GM12873 (cell line): ENCODE measurements around the gene ATP2C2.

Experiments
- CTCF ChIP-seq: IDR thresholded peaks from 2 replicates; pipeline ENCODE4 v1.5.1; 2012; ENCODE audit warnings: low read depth, mild to moderate bottlenecking, moderate library complexity, low read length, control low read depth; ENCODE audit not compliant: insufficient read depth; ENCODE audit errors: missing control alignments

Gene ATP2C2

DNA sequence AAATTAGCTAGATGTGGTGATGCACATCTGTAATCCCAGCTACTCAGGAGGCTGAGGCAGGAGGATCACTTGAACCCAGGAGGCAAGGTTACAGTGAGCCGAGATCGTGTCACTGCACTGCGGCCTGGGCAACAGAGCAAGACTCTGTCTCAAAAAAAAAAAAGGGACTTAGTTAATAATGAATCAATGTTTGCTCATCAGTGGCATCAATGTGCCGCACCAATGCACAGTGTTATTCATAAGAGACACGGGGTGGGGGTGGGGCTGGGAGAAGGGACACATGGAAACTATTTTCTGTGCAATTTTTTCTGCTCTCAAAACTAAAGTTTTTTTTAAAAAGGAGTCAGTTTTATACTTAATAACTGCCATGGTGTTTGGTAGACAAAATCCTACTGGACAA lies 6.8 kb upstream of the ATP2C2 start:
- TF ChIP-seq CTCF: no peak

GRCh38 chr16:84362471-84362941 lies 5.8 kb upstream of the ATP2C2 start:
- TF ChIP-seq CTCF: no peak

GRCh38 chr16:84366208-84366607 lies 2.1 kb upstream of the ATP2C2 start:
- no peak for TF ChIP-seq CTCF

DNA sequence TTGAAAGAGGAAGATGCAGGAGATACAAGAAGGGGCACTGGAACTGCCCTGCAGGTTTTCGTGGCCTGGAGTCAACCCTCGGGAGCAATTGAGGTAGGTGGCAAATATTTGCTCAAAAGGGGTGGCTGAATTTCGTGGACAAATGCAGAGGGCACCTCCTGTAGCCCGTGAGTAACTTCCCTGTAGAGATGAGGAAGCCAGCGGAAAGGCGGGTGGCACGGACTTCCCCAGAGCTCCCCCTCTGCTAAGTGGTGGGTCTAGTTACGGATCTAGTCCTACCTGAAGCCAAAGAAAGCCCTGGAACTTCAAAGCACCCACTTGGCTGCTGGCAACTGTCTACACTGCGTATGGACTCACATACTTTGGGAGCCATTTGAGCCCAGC lies 1.0 kb upstream of the ATP2C2 start:
- TF ChIP-seq CTCF: no peak

GRCh38 chr16:84367750-84368307 lies 509 bp upstream of the ATP2C2 start:
- TF ChIP-seq CTCF: no peak

- no peak for TF ChIP-seq CTCF
Observed at GRCh38 chr16:84369105-84369504, 767 bp downstream of the ATP2C2 start.

- TF ChIP-seq CTCF: no peak
Observed at GRCh38 chr16:84369938-84370627, 1.7 kb downstream of the ATP2C2 start.
